ENCODE results near the gene HEATR9.
"Not testable (repeated sequence)": the region's sequence is repeated elsewhere in the genome, so short reads cannot be mapped to it uniquely, and the experiment has no call there.

The HEATR9 gene, protein sequence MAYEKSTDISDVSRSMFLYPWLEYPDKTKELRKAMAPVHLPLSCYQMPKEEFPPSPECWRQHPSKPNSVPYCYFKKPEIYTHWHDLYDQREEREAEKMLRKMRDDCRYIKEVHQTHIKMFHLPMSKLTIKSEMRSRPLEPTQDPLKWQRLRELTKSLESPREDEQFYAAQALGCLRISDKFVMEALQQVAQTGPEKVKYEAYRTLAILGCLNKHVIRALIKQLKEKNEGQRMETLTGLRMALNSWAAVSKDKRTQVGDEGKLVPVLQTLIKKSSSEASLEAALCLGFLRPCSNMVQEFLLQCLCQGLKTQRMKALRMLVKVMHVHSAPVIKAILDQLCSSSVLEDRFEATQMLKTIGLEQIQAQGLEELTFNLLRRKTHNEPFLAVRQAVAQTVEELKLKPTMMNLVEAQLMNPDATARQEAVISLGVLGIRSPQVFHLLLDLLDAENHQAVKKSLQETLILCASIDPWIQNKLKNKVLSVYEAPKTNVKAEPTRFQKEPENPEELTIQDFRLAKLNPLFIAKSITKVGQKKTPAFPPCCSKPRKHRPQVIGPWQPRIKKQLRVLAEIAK

DNA sequence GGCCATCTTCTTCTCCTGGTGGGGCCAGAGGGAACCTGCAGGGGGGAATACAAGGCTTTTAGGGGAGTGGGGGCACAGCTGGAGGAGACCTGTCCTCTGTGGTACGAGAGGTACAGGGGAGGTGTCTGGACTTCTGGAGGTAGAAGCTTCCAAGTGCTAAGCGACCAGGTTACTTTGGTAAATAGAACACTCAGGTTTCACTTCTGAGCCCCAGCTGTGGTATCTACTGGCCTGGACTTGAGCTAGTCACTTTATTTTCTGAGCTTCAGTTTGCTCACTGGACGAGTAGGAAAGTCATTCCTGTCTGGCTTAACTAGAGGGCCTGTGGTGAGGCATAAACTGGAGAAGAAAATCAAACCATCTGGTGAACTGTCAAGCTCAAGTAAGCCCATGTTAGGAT, at the start of gene HEATR9:
Gene HEATR9 (minus strand): TSS at position 155 of the 400 bp plus-strand sequence. CDS start 149 bp downstream, at position 6.
- DNase-seq = no peak

DNA sequence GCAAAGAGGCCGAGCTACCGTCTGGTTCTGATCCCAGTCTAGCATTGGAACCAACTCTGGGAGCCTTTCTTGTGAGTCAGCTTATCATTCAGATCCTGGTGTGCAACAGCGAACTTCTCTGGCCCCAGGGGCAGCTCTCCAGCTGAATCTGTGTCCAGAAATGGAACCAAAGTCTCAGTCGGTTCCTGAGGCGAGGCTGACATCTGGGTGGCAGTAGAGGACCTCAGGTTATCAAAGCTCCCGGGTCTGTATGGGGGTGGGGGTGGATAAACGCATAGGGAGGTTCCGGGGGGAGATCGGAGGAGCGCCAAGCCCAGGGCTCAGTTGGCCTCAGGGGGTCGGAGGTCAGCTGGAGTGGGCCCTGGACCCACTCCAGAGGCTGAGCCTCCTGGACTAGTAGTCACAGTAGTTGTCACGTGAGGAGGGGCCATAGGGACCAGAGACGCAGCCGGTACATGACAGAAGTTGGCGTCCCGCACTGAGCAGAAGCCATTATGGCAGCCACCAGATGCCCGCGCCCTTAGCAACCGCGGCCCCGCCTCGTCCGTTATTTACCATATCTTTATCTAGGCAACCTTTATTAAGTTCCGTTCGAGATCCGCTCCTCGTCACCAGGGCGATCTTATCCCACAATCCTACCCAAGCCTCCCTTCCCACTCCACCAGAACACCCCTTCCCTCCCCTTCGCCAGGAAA, 49.0 kb upstream of the HEATR9 start:
- no peak for DNase-seq

DNA sequence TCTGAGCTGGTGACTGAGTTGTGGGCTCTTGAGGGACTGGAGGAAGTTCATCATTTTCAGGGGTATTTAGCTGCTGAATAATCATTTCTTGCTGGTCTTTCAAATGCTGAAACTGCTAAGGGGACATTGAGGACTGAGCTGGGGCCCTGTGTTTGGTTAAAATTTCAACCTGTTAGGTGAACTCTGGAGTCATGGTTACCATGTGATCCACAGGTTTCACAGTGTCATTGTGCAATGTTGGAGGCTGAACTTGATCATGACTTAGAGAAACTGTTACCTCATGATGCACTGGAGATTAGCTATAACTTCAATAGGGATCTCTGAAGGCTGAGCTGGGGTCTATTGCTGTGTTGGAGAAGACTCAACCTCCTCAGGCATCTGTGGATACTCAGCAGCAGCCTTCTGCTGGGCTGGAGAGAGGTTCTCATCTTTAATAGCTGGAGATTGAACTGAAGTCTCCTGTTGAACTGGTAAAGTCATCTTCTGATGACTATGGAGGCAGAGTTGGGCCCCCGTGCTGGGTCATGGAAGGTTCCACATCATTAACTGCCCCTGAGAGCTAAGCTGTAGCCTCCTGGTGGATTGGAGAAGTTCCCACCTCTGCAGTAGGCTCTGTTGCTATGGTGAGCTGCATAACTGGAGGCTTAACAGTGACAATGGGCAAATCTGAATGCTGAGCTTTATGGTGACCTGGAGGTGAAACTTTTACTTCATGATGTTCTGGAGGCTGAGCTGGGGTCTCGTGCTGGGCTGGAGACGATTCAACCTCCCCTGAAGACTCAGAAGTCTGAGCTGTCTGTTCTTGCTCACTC, 46.7 kb upstream of the HEATR9 start:
- DNase-seq = no peak

DNA sequence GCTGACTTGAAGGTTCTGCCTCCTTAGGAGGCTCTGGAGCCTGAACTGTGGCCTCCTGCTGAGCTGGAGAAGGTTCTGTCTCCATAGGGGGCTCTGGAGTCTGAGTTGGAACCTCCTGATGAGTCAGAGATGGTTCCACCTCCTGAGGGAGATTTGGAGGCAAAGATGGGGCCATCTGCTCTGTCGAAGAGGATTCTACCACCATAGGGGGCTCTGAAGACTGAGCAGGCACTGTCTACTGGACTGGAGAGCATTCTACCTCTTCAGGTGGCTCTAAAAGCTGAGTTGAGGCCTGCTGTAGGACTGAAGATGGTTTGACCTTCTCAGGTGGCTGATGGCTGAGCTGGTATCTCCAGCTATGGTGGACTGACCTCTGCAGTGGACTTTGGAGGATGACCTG, 45.7 kb upstream of the HEATR9 start:
- DNase-seq = no peak

DNA sequence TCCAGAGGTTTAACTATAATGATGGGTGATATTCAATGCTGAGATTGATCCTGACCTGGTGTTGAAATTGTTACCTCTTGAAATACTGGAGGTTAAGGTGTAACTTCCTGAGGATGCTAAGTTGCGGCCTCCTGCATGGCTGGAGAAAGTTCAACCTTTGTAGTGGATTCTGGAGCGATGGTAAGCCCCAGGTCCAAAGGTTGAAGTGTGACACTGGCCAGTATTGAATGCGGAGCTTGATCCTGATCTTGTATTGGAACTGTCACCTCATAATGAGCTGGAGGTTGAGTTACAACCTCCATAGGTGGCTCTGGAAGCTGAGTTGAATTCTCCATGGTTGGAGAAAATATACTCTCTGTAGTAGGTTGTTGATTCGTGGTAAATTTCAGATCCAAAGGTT, 44.9 kb upstream of the HEATR9 start:
- no peak for DNase-seq

DNA sequence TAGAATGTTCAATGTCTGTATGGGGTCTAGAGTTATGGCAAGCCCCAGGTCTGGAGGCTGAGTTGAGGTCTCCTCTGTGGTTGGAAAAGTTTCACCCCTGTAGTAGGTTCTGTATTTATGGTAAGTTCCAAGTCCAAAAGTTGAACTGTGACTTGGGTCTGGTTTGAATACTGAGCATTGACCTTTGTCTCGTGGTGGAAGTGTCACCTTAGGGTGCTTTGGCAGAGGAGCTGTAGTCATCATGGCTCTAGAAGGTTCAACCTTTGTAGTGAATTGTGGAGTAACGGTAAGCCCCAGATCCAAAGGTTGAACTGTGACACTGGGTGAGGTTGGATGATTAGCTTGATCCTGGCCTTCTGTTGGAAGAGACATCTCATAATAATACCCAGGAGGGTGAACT, 44.3 kb upstream of the HEATR9 start:
- DNase-seq = no peak

DNA sequence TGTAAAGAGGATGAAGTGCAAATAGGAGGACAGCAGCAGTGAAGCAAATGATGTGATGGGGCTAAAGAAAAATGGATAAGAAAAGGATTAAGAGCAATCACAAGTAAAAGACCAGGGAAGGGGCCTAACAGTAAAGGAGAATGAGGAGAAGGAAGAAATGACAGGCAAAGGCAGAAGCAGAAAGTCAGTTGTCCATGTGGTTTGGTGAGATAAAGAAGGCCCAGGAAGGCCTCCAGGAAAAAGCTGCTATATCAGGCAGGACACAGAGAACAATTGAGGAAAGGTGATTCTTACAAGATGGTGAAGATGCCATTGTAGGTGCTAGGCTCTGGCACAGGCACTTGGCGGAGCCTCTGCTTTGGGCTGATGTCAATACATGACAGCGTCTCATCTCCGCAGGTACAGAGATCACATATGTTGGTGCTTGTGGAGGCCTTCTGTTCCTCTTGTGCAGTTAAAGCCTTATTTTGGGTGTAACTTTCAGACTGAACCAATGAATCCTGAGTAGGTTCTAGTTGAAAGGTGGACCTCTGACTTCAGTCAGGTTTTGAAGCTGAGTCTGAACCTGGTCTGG, 43.7 kb upstream of the HEATR9 start:
- no peak for DNase-seq

DNA sequence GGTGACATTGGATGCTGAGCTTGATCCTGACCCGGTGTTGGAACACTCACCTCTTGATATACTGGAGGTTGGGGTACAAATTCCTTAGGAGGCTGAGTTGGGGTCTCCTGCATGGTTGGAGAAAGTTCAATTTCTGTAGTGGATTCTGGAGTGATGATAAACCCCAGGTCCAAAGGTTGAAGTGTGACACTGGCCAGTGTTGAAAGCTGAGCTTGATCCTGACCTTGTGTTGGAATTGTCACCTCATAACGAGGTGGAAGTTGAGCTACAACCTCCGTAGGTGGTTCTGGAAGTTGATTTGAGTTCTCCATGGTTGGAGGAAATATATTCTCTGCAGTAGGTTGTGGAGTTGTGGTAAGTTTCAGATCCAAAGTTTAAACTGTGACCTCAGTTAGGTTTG, 40.7 kb upstream of the HEATR9 start:
- no peak for DNase-seq

DNA sequence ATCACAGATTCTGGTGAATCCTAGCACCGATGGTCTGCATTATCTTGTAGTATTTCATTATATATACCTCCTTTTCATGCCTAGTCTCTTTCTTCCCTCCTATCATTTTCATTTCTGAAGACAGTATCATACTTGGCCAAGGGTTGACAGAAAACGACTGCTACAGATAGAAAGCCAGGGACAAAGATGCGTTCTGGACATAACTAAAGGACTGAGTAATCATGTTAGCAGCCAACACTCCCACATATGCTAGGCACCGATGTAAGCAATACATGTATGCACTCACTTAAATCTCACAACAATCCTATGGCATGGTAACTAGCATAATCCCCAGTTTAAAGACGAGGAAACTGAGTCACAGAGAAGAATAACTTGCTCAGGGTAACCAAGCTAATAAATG, 39.0 kb upstream of the HEATR9 start:
- no peak for DNase-seq

DNA sequence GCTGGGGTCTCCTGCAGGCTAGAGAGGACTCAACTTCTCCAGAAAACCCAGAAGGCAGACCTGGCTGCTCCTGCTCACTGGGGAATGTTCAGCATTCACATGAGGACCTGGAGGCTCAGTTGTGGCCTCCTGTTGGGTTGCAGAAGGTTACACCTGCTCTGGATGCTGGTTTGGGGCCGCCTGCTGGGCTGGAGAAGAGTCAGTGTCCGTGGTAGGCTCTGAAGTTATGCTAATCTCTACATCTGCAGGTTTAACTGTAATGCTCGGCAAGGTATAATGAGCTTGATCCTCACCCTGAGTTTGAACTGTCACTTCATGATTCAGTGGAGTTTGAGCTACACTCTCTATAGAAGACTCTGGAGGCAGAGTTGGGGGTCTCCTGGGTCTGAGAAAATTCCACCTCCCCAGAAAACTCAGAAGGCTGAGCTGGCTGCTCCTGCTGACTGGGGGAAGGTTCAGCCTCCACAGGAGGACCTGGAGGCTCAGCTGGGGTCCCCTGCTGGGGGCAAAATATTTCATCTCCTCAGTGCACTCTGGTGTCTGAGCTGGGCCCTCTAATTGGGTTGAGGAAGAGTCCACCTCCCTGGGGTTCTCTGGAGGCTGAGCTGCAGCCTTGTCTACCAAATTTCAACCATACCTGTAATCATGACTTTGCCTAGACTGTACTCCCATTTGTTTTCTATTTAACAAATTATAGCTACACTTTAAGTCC, 38.4 kb upstream of the HEATR9 start:
- no peak for DNase-seq

DNA sequence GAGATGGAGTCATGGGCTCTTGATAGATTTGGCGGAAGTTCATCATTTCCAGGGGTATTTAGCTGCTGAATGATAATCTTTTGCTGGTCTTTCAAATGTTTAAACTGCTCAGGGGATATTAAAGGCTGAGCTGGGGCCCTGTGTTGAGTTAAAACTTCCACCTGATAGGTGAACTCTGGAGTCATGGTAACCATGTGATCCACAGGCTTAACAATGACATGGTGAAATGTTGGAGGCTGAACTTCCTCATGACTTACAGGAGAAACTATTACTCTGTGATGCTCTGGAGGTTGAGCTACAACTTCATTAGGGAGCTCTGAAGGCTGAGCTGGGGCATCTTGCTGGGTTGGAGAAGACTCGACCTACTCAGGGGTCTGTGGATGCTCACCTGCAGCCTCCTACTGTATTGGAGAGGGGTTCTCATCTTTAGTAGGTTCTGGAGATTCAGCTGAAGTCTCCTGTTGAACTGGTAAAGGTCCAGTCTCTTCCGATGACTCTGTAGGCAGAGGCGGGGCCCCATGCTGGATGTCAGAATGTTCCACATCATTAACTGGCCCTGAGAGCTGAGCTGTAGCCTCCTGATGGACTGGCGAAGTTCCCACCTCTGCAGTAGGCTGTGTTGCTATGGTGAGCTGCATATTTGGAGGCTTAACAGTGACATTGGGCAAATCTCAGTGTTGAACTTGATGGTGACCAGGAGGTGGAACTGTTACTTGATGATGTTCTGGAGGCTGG, 37.7 kb upstream of the HEATR9 start:
- no peak for DNase-seq

DNA sequence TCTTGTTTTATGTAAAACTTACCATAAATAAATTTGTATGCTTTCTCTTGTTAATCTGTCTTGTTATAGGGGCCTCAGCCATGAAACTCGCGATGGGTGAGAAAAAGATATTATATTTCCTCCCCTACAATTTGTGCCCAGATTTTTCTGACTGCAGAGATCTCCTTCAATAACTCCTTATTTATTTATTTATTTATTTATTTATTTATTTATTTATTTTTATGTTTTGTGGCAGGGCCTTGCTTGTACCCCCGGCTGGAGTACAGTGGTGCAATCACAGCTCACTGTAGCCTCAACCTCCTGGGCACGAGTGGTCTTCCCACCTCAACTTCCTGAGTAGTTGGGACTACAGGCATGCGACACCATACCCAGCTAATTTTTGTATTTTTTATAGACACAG, 34.8 kb upstream of the HEATR9 start:
- DNase-seq = no peak

DNA sequence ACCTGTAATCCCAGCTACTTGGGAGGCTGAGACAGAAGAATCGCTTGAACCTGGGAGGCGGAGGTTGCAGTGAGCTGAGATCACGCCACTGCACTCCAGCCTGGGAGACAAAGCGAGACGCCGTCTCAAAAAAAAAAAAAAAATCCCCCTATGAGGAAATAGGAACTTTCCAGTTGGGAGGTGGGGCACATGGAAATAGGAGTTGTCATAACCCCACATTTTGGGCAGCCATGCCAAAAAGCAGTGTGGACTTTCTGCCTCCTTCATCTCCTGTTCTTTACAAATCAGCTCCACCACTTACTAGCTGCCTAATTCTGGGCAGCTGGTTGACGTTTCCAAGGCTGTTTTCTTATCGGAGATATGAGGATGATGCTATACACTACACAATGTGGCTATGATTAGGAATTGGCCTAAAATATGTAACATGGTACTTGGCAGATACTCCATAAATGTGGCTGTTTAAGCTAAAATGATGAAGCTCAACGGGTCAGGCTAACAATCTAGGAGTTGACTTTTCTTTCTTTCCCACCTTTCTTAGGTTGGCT, 33.0 kb upstream of the HEATR9 start:
- no peak for DNase-seq

DNA sequence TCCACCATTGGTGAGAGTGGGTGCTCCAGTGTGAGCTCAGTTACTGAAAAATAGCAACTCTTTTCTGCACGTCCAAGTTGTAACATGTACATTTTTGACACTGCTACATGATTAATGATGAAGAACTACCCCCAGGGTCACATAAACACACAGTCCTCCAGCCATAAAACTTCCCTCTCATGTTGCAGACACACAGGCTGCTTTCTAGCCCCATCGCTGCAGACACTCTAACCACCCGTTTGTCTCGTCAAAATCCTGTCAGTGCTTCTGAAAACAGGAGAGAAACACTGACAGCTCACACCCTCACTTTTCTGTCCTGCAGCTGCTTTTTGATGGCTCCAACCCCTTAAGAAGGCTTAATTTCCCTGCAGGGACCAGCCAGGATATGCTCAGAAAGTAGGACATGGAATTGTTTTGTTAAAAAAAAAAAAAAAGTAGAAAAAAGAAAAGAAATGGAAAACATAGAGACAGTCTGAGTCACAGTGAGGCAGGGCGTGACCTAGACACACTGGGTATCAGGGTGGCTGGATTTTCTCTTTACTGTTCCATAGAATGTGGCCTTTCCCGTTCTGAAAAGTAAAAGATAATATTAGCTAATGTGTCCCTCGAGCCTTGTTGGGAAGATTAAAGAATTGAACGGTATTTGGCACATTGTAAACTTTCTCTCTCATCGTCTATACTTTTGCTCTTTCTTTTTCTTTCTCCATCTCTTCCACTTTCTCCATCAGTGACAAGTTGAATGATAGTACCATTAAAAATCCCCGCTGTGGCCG, 32.2 kb upstream of the HEATR9 start:
- DNase-seq = peak in 2 of 3 experiments; percentile 7 to 31

DNA sequence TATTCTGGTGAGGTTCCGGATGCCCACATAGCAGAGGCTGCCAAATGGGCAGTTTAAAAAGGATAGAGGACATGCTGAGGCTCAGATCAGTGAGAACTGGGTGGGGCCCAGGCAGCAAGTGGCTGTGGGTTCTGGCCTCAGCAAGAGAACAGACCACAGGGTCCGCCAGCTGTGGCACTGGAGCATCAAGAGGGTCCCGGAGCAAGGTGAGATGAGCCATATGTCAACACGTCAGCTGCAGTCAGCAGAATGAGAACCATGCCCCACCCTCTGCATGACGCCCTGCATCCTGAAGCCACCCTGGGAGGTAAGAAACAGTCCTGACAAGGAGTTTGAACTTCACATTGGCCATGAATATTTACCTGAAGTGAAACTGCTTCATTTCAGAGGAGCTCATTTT, 31.6 kb upstream of the HEATR9 start:
- DNase-seq = no peak

DNA sequence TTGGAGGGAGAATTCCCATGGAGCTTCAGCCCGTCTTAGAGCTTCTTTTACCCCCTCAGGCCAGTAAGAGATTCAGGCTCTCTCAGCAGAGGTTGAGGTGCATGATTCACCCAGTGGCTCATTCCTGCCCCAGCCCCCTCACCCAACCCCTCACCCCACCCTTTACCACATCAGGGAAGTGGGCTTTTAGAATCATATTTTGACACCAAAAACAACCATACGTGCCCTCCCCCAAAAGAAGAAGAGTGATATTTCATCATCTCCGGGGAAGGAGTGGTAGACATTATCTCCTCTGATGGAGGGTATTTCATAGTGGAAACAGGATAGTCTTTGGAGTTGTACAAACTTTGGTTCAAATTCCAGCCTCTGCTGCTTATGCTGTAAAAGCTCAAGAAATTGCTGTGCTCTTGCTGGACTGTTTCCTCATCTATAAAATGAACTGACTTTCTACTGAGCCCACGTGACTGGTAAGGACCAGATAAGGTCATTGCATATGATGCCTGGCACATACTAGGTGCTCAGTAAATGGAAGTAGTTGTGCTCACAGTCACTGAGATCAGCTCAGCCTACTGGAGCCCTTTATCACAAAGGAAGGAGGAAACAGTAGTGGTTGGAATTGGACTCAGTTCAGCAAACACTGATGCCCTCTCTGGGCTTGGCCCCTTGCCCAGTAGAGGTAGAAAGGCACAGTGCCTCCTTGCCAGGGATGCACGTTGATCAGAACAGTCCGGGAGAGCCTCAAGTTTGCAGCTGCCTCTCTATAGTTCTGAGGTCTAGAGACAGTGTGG, 29.8 kb upstream of the HEATR9 start:
- no peak for DNase-seq

DNA sequence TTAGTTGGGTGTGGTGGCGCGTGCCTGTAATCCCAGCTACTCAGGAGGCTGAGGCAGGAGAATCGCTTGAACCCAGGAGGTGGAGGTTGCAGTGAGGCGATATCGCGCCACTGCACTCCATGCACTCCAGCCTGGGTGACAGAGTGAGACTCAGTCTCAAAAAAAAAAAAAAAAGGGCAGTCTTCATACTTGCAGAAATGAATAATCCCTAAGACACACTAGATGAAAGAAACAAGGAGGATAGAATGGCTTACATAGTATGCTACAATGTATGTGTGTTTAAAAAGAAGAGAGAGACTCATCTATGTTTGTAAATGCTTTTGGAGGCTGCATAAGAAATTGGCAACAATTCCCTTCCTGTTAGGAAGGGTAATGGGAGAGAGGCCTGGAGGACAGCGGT, 29.1 kb upstream of the HEATR9 start:
- not testable (repeated sequence) for DNase-seq

DNA sequence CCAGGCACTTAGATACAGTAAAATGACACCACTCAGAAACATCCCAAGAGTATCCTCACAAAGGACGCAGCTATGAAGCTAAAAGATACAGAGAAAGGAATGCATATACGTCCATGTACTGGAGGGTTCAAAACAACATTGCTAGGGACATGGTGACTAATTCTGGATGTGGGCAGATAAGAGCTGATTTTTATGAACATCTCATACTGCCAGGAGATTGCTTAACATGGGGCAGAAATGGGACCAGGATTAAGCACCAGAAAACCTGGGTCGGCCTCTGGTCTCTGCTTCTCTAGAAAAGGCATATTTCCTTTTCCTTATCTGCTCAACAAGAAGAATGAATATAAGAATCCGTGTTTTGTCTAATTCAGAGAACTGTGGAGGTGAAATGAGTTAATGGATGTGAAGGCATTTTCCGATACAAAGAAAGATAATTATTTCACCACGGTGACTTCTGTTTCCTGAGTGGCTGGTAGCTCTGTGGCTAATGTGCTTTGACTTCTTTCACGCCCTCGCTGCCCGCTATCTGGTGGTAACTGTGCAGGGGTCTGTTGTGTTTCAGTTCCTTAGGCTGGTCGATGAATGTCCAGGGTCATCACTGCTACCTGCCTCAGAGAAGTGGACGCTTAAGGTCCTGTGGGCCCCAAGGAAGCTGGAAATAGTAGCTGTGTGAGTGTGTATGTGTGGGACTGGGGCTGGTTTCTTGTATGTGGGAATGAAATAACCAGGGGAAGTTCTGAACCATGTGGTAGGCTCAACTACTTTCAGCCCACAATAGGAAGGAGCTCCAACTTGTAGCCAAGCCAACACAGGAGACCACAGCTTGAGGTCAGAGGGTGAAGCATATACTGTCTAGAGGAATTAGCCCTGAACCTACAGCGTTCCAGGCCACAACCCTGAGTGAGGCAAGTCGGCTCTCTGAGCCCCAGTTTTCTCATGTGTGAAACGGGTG, 27.2 kb upstream of the HEATR9 start:
- DNase-seq = peak in 1 of 3 experiments; percentile 72

Measured in NCI-H1417 (cell line).